ENCODE data around the gene FAM236B.
"Not testable (repeated sequence)": the region's sequence is repeated elsewhere in the genome, so short reads cannot be mapped to it uniquely, and the experiment has no call there.

The FAM236B gene

DNA sequence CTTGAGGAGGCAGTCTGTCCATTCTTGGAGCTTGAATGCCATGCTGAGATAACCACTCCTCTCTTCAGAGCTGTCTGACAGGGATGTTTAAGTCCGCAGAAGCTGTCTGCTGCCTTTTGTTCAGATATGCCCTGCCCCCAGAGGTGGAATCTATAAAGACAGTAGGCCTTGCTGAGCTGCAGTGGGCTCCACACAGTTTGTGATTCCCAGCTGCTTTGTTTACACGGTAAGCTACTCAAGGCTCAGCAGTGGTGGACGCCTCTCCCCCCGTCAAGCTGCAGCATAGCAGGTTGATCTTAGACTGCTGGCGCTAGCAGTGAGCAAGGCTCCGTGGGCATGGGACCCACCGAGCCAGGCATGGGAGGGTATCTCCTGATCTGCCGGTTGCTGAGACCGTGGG is 22.0 kb downstream of the FAM236B start:
- not testable (repeated sequence) for H3K4me1 ChIP-seq (ENCODE audit: control insufficient read depth in 2 of 2, insufficient read depth in 2 of 2, low read length in 2 of 2); H3K36me3 ChIP-seq (ENCODE audit: control insufficient read depth in 2 of 2, insufficient read depth in 2 of 2, low read length in 2 of 2); H3K4me3 ChIP-seq (ENCODE audit: low read length in 2 of 2); H3K27me3 ChIP-seq (ENCODE audit: control insufficient read depth in 2 of 2, insufficient read depth in 2 of 2, low read length in 2 of 2); H3K27ac ChIP-seq (ENCODE audit: low read depth in 2 of 2, low read length in 2 of 2); H3K9ac ChIP-seq (ENCODE audit: low read depth in 1 of 2, low read length in 2 of 2); H3K9me3 ChIP-seq (ENCODE audit: control insufficient read depth in 2 of 2, low read length in 2 of 2)

DNA sequence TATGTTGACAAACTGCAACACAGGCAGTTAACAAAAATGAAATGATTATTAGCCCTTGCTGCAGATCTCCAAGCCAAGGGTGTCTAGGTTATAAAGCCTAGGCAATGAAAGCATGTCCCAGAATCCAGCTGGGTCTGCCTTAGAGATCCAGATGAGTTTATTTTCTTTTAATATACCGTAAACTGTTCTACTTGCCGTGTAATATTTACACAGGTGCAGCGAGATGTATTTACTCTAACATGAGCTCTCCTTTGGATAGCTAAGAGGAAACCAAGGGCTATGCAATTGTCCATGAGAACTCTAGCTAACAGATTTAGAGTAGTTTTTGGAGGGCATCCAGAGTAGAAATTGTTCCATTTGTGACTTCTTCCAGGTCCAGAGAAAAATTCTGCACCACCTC is 33.9 kb downstream of the FAM236B start:
- H3K27ac ChIP-seq (ENCODE audit: low read depth in 2 of 2, low read length in 2 of 2); H3K27me3 ChIP-seq (ENCODE audit: control insufficient read depth in 2 of 2, insufficient read depth in 2 of 2, low read length in 2 of 2); H3K4me1 ChIP-seq (ENCODE audit: control insufficient read depth in 2 of 2, insufficient read depth in 2 of 2, low read length in 2 of 2); H3K9ac ChIP-seq (ENCODE audit: low read depth in 1 of 2, low read length in 2 of 2); H3K4me3 ChIP-seq (ENCODE audit: low read length in 2 of 2); H3K36me3 ChIP-seq (ENCODE audit: control insufficient read depth in 2 of 2, insufficient read depth in 2 of 2, low read length in 2 of 2); H3K9me3 ChIP-seq (ENCODE audit: control insufficient read depth in 2 of 2, low read length in 2 of 2): not testable (repeated sequence)

DNA sequence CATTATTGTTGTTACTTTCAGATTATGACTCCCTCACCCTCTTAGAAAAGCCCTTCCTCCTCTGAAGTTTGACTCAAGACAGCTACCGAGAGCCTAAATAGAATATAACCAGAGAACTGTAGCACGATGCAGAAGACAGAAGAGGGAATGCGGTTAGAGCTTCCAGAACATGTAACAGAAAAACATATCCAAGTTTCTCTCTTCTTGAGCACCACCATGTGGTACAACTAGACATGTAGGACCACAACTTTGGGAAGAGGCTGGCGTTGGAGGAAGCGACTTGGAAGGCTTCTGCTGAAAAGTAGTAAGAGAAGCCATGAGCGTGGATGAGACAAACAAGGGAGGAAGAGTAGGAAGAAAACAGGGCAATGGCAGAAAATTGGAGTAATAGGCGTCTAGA is 36.9 kb downstream of the FAM236B start:
- H3K9me3 ChIP-seq (ENCODE audit: control insufficient read depth in 2 of 2, low read length in 2 of 2); H3K27ac ChIP-seq (ENCODE audit: low read depth in 2 of 2, low read length in 2 of 2); H3K36me3 ChIP-seq (ENCODE audit: control insufficient read depth in 2 of 2, insufficient read depth in 2 of 2, low read length in 2 of 2); H3K4me3 ChIP-seq (ENCODE audit: low read length in 2 of 2); H3K27me3 ChIP-seq (ENCODE audit: control insufficient read depth in 2 of 2, insufficient read depth in 2 of 2, low read length in 2 of 2); H3K9ac ChIP-seq (ENCODE audit: low read depth in 1 of 2, low read length in 2 of 2); H3K4me1 ChIP-seq (ENCODE audit: control insufficient read depth in 2 of 2, insufficient read depth in 2 of 2, low read length in 2 of 2): not testable (repeated sequence)

DNA sequence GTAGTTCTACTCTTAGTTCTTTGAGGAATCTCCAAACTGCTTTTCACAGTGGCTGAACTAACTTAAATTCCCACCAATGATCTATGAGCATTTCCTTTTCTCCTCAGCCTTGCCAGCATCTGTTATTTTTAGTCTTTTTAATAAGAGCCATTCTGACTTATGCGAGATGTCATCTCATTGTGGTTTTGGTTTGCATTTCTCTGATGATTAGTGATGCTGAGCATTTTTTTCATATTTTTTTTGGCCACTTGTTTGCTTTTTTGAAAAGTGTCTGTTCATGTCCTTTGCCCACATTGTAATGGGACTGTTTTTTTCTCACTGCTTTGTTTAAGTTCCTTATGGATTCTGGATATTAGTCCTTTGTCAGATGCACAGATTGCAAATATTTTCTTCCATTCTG is 46.9 kb downstream of the FAM236B start:
- Histone ChIP-seq H3K9me3 (ENCODE audit: control insufficient read depth in 2 of 2, low read length in 2 of 2) (no peaks in the 10 kb centered on the region), H3K36me3 (ENCODE audit: control insufficient read depth in 2 of 2, insufficient read depth in 2 of 2, low read length in 2 of 2) (no peaks in the 10 kb centered on the region), H3K27me3 (ENCODE audit: control insufficient read depth in 2 of 2, insufficient read depth in 2 of 2, low read length in 2 of 2) (no peaks in the 10 kb centered on the region), H3K4me3 (ENCODE audit: low read length in 2 of 2) (no peak overlapping the region), H3K4me1 (ENCODE audit: control insufficient read depth in 2 of 2, insufficient read depth in 2 of 2, low read length in 2 of 2) (no peaks in the 10 kb centered on the region), H3K9ac (ENCODE audit: low read depth in 1 of 2, low read length in 2 of 2) (no peak overlapping the region), H3K27ac (ENCODE audit: low read depth in 2 of 2, low read length in 2 of 2) (no peak overlapping the region)

DNA sequence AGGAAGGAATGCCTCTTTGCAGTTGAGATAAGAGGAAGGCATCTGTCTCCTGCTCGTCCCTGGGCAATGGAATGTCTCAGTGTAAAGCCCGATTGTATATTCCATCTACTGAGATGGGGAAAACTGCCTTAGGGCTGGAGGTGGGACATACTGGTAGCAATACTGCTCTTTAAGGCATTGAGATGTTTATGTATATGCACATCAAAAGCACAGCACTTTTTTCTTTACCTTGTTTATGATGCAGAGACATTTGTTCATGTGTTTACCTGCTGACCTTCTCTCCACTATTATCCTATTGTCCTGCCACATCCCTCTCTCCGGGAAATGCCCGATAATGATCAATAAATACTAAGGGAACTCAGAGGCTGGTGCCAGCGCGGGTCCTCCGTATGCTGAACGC is 48.8 kb downstream of the FAM236B start:
- H3K9ac ChIP-seq (ENCODE audit: low read depth in 1 of 2, low read length in 2 of 2); H3K4me1 ChIP-seq (ENCODE audit: control insufficient read depth in 2 of 2, insufficient read depth in 2 of 2, low read length in 2 of 2); H3K27me3 ChIP-seq (ENCODE audit: control insufficient read depth in 2 of 2, insufficient read depth in 2 of 2, low read length in 2 of 2); H3K4me3 ChIP-seq (ENCODE audit: low read length in 2 of 2); H3K27ac ChIP-seq (ENCODE audit: low read depth in 2 of 2, low read length in 2 of 2); H3K9me3 ChIP-seq (ENCODE audit: control insufficient read depth in 2 of 2, low read length in 2 of 2); H3K36me3 ChIP-seq (ENCODE audit: control insufficient read depth in 2 of 2, insufficient read depth in 2 of 2, low read length in 2 of 2): not testable (repeated sequence)
